DMS153 treated with DMSO at 0.1 percent for 48 hours (cell line): ENCODE measurements around the gene KRCC1.
"Not testable (repeated sequence)": the region's sequence is repeated elsewhere in the genome, so short reads cannot be mapped to it uniquely, and the experiment has no call there.

Experiments used
- DNase-seq: peaks from one replicate; lab custom pipeline; 2025; ENCODE audit not compliant: unreplicated experiment; lab: John Stamatoyannopoulos, UW

Gene KRCC1

GRCh38 chr2:88042476-88042875 lies 13.1 kb downstream of the KRCC1 start:
- no peak for DNase-seq

GRCh38 chr2:88038263-88039105 lies 17.1 kb downstream of the KRCC1 start:
- DNase-seq = no peak

DNA sequence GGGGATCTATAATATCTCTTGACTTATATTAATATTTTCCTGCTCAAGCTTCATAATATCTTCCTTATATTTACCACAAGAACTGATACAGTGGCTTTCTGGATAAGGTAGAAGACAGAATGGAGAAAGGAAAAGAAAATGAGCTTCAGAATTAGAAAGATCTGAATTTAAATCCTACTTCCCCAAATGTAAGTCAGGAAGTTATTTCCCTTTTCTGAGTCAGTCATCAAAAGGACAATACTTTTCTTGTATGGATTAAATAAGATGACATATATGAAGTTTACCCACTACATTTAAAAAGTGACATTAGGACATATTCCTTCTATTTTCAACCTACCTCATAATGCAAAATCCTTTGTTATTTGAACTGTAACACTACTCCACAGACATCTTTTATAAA lies 19.0 kb downstream of the KRCC1 start:
- no peak for DNase-seq

DNA sequence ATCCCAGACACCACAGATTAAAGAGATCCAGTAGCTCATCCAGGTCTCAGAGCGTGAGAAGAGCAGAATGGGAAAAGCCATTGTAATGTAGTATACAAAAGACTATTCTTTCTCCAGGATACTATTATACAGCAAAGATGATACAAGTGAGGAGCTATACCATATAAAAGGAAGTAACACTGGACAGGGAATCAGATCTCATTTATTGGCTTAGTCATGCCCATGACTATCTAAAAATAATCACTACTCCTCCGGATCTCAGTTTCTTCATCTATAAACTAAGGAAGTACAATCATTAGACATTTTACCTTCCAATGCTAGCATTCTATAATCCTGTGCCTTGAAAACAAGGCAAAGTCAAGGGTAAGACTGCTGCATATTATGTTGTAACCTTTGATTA lies 19.4 kb downstream of the KRCC1 start:
- no peak for DNase-seq

DNA sequence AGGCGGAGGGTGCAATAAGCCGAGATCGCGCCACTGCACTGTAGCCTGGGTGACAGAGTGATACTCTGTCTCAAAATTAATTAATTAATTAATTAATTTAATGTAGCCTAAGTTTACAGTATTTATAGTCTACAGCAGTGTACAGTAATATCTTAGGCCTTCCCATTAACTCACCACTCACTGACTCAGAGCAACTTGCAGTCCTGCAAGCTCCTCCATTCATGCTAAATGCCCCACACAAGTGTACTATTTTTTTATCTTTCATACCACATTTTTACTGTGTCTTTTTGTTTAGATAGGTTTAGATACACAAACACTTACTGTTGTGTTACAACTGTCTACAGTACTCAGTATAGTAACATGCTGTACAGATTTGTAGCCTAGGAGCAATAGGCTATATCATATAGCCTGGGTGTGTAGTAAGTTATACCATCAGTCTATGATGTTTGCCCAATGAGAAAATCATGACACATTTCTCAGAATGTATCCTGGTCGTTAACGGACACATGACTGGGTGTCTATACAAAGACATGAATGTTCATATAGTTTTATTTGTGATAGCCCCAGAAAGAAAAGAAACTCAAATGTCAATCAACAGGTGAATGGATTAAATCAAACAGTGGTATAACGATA lies 23.4 kb downstream of the KRCC1 start:
- DNase-seq = no peak

DNA sequence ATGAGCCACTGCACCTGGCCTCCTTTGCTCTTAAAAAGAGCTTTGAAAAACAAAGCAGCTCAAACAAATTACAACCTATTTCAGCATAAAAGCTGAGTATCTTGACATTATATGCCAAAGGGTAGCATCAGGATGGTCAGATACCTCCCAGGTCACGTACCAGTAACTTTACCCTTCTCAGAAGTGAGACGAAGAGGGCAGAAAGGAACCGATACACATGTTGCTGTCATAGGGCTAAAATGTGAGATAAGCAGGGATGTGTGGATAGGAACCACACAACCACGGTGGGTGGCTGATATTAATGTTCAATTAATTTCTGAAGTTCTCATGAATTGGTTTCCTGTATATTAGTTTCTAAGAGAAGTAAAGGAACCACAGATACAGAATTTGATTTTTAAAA lies 26.7 kb downstream of the KRCC1 start:
- DNase-seq = no peak

- DNase-seq = no peak
These were observed 27.7 kb downstream of the KRCC1 start for GRCh38 chr2:88027697-88028389.

GRCh38 chr2:88024509-88024908 lies 31.1 kb downstream of the KRCC1 start:
- no peak for DNase-seq

DNA sequence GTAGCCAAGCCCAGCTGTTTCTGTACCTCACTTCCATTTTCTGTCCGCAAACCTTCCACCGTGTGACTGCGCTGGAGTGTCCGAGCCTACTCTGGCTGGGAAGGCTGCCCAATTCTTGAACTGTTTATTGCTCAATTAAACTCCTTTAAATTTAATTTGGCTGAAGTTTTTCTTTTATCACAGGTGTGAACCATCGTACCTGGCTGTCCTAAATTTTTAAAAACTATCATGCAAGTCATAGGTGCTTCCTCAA lies 33.0 kb downstream of the KRCC1 start:
- DNase-seq = no peak

GRCh38 chr2:88019985-88020384 lies 35.6 kb downstream of the KRCC1 start:
- no peak for DNase-seq

DNA sequence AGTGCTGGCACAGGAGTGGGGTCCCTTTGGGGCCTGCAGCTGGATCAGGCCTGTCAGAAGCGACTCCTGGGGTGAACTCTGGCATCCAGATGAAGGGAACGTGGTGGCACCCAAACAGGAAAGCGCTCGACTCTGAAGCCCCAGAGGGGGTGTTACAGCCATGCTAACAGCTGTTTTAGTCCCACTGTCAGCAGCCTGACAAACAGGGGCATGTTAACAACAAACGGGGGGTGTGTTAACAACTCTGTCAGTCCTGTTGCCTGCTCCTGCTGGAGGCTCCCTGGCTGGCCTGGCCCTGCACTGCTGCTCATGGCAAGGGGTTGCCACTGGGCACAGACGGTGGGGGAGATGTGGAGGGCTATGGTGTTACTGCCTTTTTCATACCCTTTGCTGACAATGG lies 36.7 kb downstream of the KRCC1 start:
- no peak for DNase-seq

DNA sequence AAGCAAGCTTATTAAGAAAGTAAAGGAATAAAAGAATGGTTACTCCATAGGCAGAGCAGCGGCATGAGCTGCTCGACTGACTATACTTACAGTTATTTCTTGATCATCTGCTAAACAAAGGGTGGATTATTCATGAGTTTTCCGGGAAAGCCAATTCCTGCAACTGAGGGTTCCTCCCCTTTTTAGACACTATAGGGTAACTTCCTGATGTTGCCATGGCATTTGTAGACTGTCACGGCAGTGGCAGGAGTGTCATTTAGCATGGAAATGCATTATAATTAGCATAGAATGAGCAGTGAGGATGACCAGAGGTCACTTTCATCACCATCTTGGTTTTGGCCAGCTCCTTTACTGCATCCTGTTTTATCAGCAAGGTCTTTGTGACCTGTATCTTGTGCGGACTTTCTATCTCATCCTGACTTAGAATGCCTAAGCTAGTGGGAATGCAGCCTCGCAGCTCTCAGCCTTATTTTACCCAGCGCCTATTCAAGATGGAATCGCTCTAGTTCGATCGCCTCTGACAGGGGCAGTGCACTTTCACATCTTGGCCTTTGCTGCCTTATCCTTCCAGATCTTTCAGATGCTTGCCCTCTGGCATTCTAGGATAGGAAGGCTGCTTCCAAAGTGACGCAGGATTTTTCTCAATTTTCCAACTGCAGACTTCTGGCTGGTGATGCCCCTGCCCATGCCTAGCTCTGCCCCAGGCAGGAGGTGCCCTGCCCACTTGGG lies 37.3 kb downstream of the KRCC1 start:
- not testable (repeated sequence) for DNase-seq

GRCh38 chr2:88017780-88018038 lies 37.9 kb downstream of the KRCC1 start:
- DNase-seq = not testable (repeated sequence)

DNA sequence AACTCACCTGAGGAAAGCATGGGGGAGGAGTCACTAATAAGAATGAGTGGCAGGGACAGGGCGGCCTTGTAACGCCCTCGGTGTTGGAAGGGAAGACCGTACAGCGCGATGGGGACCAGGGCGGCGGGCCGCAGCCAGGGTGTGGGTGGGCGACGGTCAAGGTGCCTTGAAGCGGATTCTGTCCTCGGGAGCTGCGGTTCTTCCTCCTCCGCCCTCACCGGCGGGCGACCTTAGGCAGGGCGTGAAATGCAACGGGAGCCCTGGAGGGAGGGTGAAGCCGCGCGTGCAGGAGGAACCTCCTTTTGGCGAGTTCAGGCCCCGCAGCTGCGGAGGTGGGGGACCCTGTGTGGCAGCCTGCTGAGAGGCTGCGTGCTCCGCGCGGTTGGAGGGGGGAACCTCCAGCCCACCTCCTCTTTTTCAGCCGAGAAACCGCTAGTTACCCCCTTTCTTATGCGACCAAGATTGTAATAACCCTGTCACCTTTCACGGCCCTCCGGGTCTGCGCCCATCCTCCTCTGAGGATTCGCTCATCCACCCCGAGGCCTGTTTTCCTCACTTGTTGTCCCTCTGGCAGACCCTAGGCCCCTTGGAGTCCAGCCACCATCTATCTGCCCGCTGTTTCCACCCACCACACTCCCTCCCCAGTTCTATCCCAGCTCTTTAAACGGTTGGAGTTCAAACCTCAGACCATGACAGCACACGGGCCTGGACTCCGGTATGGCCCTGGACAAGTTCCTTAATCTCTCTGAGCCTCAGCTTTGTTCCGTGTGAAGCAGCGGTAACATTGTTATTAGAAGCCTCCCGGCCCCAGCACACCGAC lies 38.4 kb downstream of the KRCC1 start:
- peak; percentile 37 for DNase-seq

DNA sequence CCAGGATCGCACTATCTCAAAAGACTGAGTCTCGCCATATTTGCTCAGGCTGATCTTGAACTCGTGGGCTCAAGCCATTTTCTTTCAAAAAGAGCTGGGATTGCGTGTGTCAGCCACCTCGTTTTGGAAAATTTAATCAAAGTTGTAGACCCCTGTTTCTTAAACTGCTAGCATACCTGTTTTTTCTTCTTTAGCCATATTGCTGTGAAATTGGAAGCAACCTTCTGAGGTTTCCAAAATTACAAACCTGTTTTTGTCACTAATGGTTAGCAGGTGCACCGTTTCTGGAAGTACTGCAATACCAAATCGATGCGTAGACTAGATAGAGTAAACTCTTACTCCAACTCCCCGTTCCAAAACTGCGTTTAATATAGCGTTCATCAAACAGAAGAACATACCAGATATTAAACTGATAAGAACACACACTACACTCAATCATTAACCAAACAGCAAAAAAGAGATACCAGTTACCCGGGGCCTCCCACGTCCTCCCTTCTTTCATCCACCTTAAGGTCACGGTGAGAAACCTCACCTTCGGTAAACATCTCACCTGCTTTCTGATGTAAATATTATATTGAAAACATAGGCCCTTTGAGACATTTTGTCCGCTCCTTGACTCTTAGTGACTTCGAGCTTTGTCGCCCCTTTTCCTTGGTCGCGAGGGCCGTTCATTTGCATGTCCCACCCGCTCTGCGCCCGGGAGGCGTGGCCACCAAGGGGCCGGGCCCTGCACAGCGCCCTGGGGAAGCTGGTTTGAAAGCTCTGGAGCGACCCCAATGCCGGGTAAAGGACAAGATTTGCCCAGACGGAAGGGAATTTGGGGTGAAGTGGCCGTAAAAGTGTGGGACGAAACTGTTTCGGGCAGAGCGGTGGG lies 39.3 kb downstream of the KRCC1 start, which contains the start of gene RNU2-63P:
Gene RNU2-63P, minus strand, starts transcription at position 462 of the 874 bp plus-strand sequence.
- peak; percentile 38 for DNase-seq

DNA sequence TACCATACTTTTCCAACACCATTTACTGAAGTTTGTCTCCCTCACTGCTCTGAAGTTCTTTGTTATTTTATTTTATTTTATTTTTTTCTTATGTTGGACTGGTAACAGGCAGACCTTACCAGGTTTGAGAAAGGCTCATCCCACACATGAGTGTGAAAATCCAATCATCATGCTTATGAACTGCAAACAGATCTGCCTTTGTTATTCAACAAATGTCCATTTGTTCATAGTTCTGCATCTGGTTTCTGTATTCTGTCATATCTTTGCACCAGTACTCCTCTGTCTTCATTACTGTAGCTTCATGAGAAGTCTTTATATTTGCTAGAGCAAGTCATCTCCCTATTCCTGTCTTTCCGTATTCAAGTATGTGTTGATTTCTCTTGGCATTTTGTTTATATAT lies 44.6 kb downstream of the KRCC1 start:
- no peak for DNase-seq

DNA sequence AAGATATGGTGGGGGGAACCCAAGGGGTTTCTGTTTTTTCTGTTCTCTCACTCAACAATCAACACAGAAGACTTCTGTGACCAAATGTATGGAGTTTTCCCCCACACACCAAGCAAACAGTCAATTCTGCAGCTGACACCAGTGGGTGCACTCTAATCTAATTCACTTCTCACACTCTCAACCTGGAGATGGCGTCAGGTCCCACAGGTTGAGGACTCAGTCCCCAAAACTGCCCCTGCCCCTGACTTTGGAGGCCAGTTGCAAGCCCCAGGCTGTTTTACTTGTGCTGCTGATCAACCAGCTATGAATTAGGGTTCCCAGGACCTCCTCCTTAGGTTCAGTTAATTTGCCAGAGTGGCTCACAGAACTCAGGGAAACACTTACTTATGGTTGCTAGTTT lies 45.4 kb downstream of the KRCC1 start:
- DNase-seq = no peak

DNA sequence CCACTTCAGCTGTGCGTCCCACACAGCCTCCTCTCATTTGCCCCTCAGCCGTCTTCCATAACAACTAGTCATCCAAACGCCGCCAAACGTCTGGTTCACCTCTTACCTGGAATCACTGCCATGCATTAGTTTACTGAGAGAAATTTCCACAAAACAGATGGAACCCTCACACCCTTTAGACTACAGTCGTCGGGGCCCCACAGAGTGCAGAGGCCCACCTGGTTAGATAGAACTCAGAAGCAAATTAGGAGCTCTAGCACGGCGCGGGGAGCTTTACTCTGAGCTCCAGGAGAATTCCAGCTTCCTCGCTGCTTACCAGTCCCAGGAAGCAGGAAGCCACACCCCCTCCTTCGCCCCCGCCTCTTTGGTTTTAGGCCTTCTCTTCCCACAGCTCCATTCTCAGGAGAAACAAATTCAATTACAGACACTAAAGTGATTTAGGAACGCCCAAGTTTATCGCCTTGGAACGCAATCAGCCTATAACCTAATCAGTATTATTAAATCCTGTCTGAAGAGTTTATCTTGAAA lies 48.6 kb downstream of the KRCC1 start:
- no peak for DNase-seq

DNA sequence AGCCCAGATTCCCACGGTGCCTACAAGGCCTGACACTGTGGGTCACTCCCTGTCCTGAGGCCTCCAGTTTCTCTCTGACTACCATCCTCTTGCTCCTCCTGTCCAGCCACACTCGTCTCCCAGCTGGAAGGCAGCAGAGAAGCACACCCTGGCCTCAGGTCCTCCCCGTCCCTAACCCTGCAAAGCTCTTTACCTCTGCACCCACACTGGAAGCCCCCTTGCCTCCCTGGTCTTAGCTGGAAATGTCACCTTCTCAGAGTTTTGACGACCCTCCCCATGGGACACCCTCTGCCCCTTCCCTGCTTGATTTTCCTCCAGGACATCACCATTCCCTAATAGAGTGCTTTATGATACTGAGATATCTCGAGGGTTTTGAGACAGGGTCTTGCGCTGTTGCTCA lies 49.8 kb downstream of the KRCC1 start:
- DNase-seq = no peak
